Measurements from ENCODE around the gene PAXIP1. TPM values are rescaled to one million over a fixed set of nuclear protein-coding genes. Genes with fewer than 3 reads are reported as not detected.

PAXIP1 gene
- total and polyA plus RNA-seq, 11 donors = 3.5 to 7.8 (median 5.3) TPM

GRCh38 chr7:154990964-154991540, 11.9 kb downstream of the PAXIP1 start:
- TF ChIP-seq POLR2A (IDR thresholded peaks at IDR 0.05) (no peak), CTCF (IDR thresholded peaks at IDR 0.05) (no peak)
- H3K27ac ChIP-seq = no peak overlapping the region
- WGBS, 4 donors = 81 to 89% (median 86%) methylated on average over 3 of the region's 3 CpGs
- no peaks in the 10 kb centered on the region for H3K4me1 ChIP-seq
- DNase-seq (no peak), ATAC-seq (no peak)
- H3K36me3 ChIP-seq = peaks cover 0 to 71% (median 35%) of the 10 kb centered on the region in 9 donors
- intact Hi-C loops (cut with DNase I) = no loop called here
- no peaks in the 10 kb centered on the region for H3K9me3 ChIP-seq
- no peaks in the 10 kb centered on the region for H3K27me3 ChIP-seq
- H3K4me3 ChIP-seq = no peak overlapping the region

GRCh38 chr7:154987571-154987970, 15.4 kb downstream of the PAXIP1 start:
- no peaks in the 10 kb centered on the region for H3K27me3 ChIP-seq
- peaks cover 0 to 14% (median 0%) of the 10 kb centered on the region in 12 donors for H3K4me1 ChIP-seq
- peaks cover 0 to 45% (median 23%) of the 10 kb centered on the region in 9 donors for H3K36me3 ChIP-seq
- 36 to 50% (median 39%) methylated on average over 3 of the region's 3 CpGs for WGBS, 4 donors
- no peak overlapping the region for H3K27ac ChIP-seq
- H3K9me3 ChIP-seq = no peaks in the 10 kb centered on the region
- H3K4me3 ChIP-seq = no peak overlapping the region
- TF ChIP-seq CTCF (IDR thresholded peaks at IDR 0.05) (no peak), POLR2A (IDR thresholded peaks at IDR 0.05) (no peak)
- ATAC-seq (no peak), DNase-seq (no peak)
- intact Hi-C loops (cut with DNase I) = no loop called here

- no peak for TF ChIP-seq POLR2A (IDR thresholded peaks at IDR 0.05)
- WGBS, 4 donors = 94 to 97% (median 96%) methylated on average over 6 of the region's 6 CpGs
- intact Hi-C loops (cut with DNase I) = no loop called here
Measured at GRCh38 chr7:154986200-154986945, 16.6 kb downstream of the PAXIP1 start.

GRCh38 chr7:154985230-154985629, 17.7 kb downstream of the PAXIP1 start:
- TF ChIP-seq CTCF (IDR thresholded peaks at IDR 0.05) (no peak), POLR2A (IDR thresholded peaks at IDR 0.05) (no peak)
- intact Hi-C loops (cut with DNase I) = no loop called here
- 64 to 76% (median 72%) methylated on average over 6 of the region's 6 CpGs for WGBS, 4 donors
- Histone ChIP-seq H3K9me3 (no peaks in the 10 kb centered on the region), H3K4me3 (no peak overlapping the region), H3K4me1 (peaks cover 0 to 14% (median 0%) of the 10 kb centered on the region in 12 donors), H3K27me3 (no peaks in the 10 kb centered on the region), H3K36me3 (peaks cover 0 to 40% (median 23%) of the 10 kb centered on the region in 9 donors), H3K27ac (no peak overlapping the region)
- ATAC-seq = no peak
- no peak for DNase-seq

More at GRCh38 chr7:154986200-154986945, 16.6 kb downstream of the PAXIP1 start:
- DNase-seq = no peak
- ATAC-seq = no peak
- Histone ChIP-seq H3K27ac (no peak overlapping the region), H3K9me3 (no peaks in the 10 kb centered on the region), H3K4me3 (no peak overlapping the region), H3K4me1 (peaks cover 0 to 14% (median 0%) of the 10 kb centered on the region in 12 donors), H3K27me3 (no peaks in the 10 kb centered on the region), H3K36me3 (peaks cover 0 to 40% (median 22%) of the 10 kb centered on the region in 9 donors)

All from heart left ventricle (tissue), 16 donors.